HG03469 (cell line): ENCODE results near the gene LMF2.
A peak's percentile ranks its signal among the peaks of the same experiment; 100 is the strongest.

ENCODE experiments used
- ATAC-seq: cut with Tn5 transposase; IDR thresholded peaks from one replicate; pipeline ENCODE4 v1.9.1; 2021; ENCODE audit warnings: mild to moderate bottlenecking, moderate library complexity, moderate number of reproducible peaks; ENCODE audit not compliant: unreplicated experiment

LMF2 gene

GRCh38 chr22:50483556-50483955 lies 23.9 kb downstream of the LMF2 start:
- ATAC-seq: no peak

DNA sequence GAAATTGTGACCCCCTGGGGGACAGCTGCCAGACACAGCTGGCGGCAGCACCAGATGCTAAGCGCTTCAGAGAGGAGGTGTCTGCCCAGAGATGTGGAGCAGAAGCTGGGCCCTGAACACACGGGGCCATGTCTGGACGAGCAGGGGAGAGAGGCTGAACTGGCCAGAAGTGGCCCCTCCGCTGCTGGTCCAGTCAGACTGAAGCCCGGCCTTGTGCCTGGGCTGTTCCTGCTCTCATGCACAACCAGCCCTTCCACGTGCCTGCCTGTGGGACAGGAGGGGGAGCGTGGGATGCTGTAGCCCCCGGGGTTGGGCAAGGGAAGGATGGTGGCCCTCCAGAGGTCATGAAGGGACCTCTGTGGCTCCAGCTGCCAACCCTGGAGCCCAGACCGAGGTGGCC lies 24.4 kb downstream of the LMF2 start:
- no peak for ATAC-seq

GRCh38 chr22:50482107-50483074 lies 25.1 kb downstream of the LMF2 start:
- ATAC-seq: no peak

DNA sequence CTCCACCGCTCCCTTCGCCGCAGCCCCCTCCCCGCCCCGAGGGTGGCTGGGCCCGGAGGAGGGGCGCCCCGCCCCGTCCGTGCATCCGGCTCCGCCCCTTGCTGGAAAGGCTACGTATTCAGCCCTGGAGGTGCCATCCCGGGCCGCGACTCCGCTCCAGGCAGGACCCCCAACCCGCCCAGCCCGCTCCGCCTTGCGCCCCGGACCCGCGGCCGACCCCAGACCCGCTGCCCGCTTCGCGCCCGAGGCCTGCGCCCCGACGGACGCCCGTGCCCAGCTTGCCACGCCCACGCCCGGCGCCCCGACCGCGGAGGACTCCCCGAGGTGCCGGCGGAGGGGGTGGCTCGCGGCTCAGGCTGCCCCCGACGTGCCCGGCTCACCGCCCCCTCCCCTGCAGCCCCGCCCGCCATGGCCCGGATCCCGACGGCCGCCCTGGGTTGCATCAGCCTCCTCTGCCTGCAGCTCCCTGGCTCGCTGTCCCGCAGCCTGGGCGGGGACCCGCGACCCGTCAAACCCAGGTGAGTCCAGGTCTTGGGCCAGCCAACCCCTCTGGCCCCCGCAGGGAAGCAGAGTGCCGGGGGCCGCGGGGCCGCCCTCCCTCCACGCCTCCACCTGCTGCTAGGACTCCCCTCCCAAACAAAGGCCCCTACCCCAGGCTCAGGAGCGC lies 25.9 kb downstream of the LMF2 start, which contains the start of gene ADM2:
ADM2 (plus strand) TSS at position 104 of the 667 bp plus-strand sequence; CDS start at position 409, 305 bp downstream.
- no peak for ATAC-seq

DNA sequence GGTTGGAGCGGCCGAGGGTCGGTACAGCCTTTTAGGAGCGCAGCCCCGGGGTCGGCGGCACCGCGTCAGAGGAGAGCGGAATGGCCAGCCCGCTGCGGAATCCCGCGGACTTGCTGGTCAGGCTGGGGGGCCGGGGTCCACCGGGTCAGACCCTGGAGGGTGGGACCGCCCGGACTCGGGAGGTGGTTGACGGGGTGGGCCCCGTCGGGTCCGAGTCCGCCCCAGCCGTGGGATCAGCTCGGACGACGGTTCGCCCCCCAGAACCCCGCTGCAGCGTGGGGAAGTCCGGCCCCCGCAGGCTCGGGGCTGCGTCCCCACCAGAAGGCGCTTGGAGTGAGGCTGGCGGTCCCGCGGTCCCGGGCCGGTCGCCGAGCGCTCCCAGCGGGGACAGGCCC lies 26.5 kb downstream of the LMF2 start:
- ATAC-seq: no peak

- ATAC-seq: no peak
Measured at GRCh38 chr22:50479721-50480120, 27.8 kb downstream of the LMF2 start.

- ATAC-seq: no peak
Measured at GRCh38 chr22:50477923-50478322, 29.6 kb downstream of the LMF2 start.

- ATAC-seq: no peak
Measured at GRCh38 chr22:50476868-50477267, 30.6 kb downstream of the LMF2 start.

DNA sequence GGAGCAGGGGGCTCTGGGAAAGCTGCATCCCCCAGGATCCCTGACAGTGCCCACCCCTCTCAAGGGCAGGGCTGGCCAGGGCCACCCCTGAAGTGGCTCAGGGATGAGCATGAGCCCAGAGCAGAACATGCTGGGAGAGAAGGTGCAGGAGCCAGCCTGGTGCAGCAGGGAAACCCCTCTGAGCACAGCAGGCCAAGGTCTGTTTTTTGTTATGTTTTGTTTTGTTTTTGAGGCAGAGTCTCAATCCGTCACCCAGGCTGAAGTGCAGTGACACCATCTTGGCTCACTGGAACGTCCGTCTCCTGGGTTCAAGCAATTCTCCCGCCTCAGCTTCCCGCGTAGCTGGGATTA lies 31.9 kb downstream of the LMF2 start:
- no peak for ATAC-seq

GRCh38 chr22:50474710-50475651 lies 32.5 kb downstream of the LMF2 start, which contains the start of gene SBF1:
TSS of gene SBF1 (minus strand) at chr22:50475035. CDS start at chr22:50474840, 195 bp downstream.
- peak; percentile 60 for ATAC-seq

- ATAC-seq: no peak
Measured at GRCh38 chr22:50473855-50474671, 33.4 kb downstream of the LMF2 start.

DNA sequence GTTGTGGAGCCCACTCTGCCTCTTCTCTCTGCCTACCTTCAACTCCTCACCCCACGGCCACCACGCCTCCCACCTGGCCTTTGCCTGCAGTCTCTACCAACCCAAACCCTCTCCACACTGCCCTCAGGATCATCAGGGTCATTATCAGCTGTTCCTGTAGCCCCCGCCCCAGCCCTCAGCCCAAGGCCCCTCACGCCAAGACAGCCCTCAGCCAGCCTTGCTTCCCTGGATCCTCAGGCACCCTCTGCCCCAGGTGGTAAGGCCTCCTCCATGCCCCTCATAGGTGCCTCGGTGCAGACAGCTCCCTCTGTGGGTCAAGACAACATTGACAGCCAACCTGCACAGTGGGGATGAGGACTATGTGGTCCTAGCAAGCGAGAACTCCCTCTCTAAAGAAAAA lies 34.4 kb downstream of the LMF2 start:
- ATAC-seq: no peak

- ATAC-seq: no peak
Measured at GRCh38 chr22:50471962-50472361, 35.5 kb downstream of the LMF2 start.

DNA sequence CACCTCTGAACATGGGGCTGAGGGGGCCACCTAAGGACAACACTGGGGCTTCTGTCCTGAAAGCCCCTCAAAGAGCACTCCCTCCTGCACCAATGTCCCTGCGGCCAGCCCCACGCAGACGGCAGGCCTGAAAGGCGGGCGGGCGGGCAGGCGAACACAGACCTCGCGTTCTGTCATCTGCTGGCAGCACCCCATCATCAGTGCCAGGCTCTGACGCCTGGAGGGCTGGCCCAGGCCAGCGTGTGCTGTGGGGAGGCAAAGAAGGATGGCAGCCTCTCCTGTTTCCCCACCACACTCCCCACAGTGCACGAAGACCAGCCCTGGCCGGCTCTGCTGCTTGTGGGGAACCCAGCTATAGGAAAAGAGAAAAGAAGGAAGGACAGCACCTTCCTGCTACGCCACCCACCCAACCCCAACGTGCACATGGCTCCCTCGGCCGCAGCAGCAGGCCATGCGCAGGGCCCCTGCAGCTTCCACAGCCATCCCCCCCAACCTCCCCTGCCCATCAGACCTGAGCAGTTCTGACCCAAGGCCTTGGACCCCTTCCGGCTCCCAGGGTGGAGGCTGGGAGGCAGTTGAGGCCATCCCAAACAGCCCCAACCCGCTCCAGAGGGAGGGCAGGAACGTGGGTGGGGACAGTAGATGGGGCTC lies 36.2 kb downstream of the LMF2 start:
- no peak for ATAC-seq

GRCh38 chr22:50470491-50470890 lies 37.0 kb downstream of the LMF2 start:
- no peak for ATAC-seq

- no peak for ATAC-seq
Measured at GRCh38 chr22:50469377-50470305, 37.9 kb downstream of the LMF2 start.

GRCh38 chr22:50468626-50469025 lies 38.9 kb downstream of the LMF2 start:
- ATAC-seq: no peak

- ATAC-seq: no peak
Measured at GRCh38 chr22:50467773-50468440, 39.6 kb downstream of the LMF2 start.
